ENCODE measurements around the gene C11orf21.

The C11orf21 gene

GRCh38 chr11:2320568-2321310, 19.0 kb upstream of the C11orf21 start:
- DNase-seq (ENCODE audit: low spot score): no peak

GRCh38 chr11:2319791-2320472, 18.2 kb upstream of the C11orf21 start:
- DNase-seq (ENCODE audit: low spot score): no peak

- DNase-seq (ENCODE audit: low spot score): no peak
These were observed 17.0 kb upstream of the C11orf21 start for GRCh38 chr11:2318707-2319106.

GRCh38 chr11:2318123-2318522, 16.4 kb upstream of the C11orf21 start:
- no peak for DNase-seq (ENCODE audit: low spot score)

- DNase-seq (ENCODE audit: low spot score): no peak
These were observed 15.8 kb upstream of the C11orf21 start for GRCh38 chr11:2317354-2318050.

GRCh38 chr11:2316963-2317244, 15.2 kb upstream of the C11orf21 start:
- no peak for DNase-seq (ENCODE audit: low spot score)

GRCh38 chr11:2316169-2316962, 14.6 kb upstream of the C11orf21 start:
- no peak for DNase-seq (ENCODE audit: low spot score)

GRCh38 chr11:2315395-2316168, 13.9 kb upstream of the C11orf21 start:
- DNase-seq (ENCODE audit: low spot score): no peak

- no peak for DNase-seq (ENCODE audit: low spot score)
These were observed 13.0 kb upstream of the C11orf21 start for GRCh38 chr11:2314525-2315394.

- no peak for DNase-seq (ENCODE audit: low spot score)
These were observed 12.4 kb upstream of the C11orf21 start for GRCh38 chr11:2314136-2314524.

GRCh38 chr11:2313051-2313951, 11.6 kb upstream of the C11orf21 start:
- DNase-seq (ENCODE audit: low spot score): no peak

GRCh38 chr11:2312232-2313042, 10.7 kb upstream of the C11orf21 start:
- peak; percentile 8 for DNase-seq (ENCODE audit: low spot score)

- no peak for DNase-seq (ENCODE audit: low spot score)
These were observed 9.8 kb upstream of the C11orf21 start for GRCh38 chr11:2311353-2312133.

GRCh38 chr11:2310786-2311352, 9.2 kb upstream of the C11orf21 start:
- no peak for DNase-seq (ENCODE audit: low spot score)

- no peak for DNase-seq (ENCODE audit: low spot score)
These were observed 8.5 kb upstream of the C11orf21 start for GRCh38 chr11:2310073-2310785.

GRCh38 chr11:2309251-2310072, 7.7 kb upstream of the C11orf21 start:
- no peak for DNase-seq (ENCODE audit: low spot score)

Data from LoVo (cell line).